GM19193 (cell line): ENCODE results near the gene CACNA2D3.

Source experiments
- POLR2A ChIP-seq: IDR thresholded peaks from 4 replicates; pipeline ENCODE4 v1.6.1; 2011; ENCODE audit not compliant: insufficient read depth, insufficient read length; ENCODE audit errors: extremely low read depth

Gene CACNA2D3

DNA sequence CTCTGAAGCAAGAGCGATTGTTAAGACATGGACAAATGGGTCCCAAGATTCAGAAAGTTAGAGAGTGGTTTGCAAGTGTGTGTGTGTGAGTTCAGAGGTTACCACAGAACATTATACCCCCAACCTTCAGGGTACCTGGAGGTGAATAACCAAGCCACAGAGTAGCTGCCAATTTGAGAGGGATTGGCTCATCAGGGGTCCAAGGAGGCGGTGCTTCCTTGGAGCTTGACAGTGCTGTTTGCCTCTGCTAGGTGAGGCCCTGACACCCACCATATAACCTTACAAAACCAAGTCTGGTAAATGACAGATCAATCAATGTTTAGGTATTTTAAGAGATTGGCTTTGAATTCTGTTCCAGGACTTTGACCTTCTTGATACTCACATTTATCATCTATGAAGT, 769.8 kb downstream of the CACNA2D3 start:
- TF ChIP-seq POLR2A = no peak

- TF ChIP-seq POLR2A = no peak
Measured at GRCh38 chr3:54895613-54896012, 773.3 kb downstream of the CACNA2D3 start.

DNA sequence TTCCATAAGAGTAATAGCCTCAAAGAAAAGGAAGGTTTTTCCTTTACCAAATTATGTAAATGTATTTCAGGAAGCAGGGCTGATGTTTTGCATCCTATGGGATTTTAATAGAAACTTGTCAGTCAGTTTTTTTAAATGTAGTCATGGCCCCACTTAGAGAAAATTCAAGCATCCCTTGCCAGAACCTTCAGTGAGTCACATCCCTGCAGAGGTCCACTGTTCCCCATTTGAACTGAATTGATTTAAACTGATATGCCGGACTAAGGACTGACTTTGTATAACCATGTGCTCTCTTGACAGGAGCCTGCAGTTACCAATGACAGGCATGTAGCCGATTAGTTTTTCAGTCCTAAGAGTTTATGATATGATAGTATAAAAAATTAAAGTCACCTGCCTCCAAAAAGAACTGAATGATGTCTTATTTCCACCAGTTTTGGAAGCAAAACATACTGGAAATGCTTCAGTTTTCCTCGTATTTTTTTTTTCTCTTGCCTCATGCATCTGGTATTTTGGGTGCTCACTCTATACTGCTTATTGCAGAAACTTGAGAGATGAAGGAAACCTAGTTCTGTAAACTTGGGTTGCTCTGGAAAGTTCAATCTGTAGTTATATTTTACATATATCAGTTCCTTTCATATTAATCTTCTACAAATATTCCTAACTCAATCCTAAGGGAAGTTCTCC, 774.8 kb downstream of the CACNA2D3 start:
- TF ChIP-seq POLR2A = no peak

DNA sequence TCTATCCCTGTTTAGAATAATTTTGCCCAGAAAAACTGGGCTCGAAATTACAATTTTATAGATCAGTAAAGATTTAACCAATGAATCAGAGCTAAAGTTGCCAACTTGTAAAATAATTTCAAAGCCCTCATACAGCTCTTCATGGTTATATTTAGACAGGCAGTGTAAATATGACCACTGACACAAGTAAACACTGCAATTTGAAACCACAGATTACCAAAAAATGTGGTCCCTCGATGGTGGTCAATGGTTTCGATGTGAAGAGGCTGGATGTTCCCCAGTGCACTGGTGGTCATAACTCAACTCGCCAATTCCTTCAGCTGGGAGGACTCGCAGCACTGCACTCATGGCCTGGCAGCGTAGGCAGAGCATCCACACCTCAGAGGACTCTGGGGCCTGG, 776.9 kb downstream of the CACNA2D3 start:
- no peak for TF ChIP-seq POLR2A

DNA sequence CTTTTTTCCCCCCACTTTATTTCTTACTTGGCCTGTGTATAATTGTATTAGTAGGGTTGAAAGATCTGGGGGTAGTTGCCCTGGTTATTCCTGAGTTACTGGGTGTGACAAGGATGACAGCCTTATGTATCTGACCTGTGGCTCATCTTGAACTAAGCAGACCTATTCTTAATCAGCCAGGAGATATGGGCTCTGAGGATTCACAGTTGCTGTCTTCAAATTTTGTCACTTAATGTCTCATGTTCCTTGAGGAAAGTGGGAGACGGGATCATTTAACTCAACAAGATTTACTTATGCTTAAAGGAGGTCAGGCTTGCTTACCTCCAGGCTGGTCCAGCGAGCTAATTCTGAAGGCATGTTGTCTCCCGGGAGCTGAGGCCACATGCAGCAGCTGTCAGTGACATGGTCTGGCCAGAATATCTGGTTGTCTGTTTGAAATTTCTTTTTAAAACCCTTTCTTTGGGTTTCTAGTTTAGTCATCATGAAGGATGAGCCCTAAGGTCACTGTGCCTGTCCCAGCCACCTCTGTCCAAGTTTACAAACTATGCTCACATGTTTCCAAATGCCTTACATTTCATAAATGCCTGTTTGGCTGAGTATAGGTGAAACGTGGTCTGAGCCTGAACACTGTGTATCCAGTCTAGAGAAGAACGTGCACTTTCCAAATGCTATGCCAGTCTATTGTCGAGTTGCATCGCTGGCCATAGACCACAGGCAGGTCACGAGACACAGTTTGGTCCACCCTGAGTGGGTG, 778.7 kb downstream of the CACNA2D3 start:
- TF ChIP-seq POLR2A = no peak

- no peak for TF ChIP-seq POLR2A
Measured at GRCh38 chr3:54901906-54902685, 779.7 kb downstream of the CACNA2D3 start.

- TF ChIP-seq POLR2A = no peak
Measured at GRCh38 chr3:54905261-54905888, 783.0 kb downstream of the CACNA2D3 start.

- TF ChIP-seq POLR2A = no peak
Measured at GRCh38 chr3:54905920-54906319, 783.6 kb downstream of the CACNA2D3 start.

GRCh38 chr3:54906763-54907162, 784.4 kb downstream of the CACNA2D3 start:
- no peak for TF ChIP-seq POLR2A

GRCh38 chr3:54909191-54909590, 786.8 kb downstream of the CACNA2D3 start:
- TF ChIP-seq POLR2A = no peak

- TF ChIP-seq POLR2A = no peak
Measured at GRCh38 chr3:54914180-54914579, 791.8 kb downstream of the CACNA2D3 start.

DNA sequence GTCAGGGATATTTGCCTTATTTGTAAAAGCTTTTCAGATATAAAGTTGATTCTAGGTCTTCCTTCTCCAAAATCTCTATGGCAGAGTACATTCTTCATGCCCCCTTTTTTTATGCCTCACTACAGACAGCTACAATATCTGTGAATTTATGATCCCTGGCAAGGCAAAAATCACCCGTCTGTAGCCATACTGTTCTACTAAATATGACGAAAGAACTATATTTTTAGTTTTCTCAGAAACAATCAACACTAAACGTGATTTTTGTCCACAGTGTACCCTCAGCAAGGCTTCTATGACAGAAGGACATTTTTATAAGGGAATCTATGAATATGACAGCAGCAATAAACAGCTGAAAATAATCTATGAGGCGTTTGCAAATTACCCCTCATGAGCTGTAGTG, 792.8 kb downstream of the CACNA2D3 start:
- no peak for TF ChIP-seq POLR2A

- TF ChIP-seq POLR2A = no peak
Measured at GRCh38 chr3:54915976-54916375, 793.6 kb downstream of the CACNA2D3 start.

- TF ChIP-seq POLR2A = no peak
Measured at GRCh38 chr3:54916732-54917131, 794.4 kb downstream of the CACNA2D3 start.

GRCh38 chr3:54917174-54917573, 794.8 kb downstream of the CACNA2D3 start:
- TF ChIP-seq POLR2A = no peak

GRCh38 chr3:54917862-54918261, 795.5 kb downstream of the CACNA2D3 start:
- TF ChIP-seq POLR2A = no peak

GRCh38 chr3:54918516-54918915, 796.2 kb downstream of the CACNA2D3 start:
- TF ChIP-seq POLR2A = no peak
